ENCODE results near the gene AGBL5. TPM values are rescaled to one million over a fixed set of nuclear protein-coding genes. Genes with fewer than 3 reads are reported as not detected.

Gene AGBL5
- total and polyA plus RNA-seq, 2 of the 13 experiments (the other 11 are each of a cell fraction or from before 2014, with no cell fraction given) = 55.9 to 73.3 TPM

DNA sequence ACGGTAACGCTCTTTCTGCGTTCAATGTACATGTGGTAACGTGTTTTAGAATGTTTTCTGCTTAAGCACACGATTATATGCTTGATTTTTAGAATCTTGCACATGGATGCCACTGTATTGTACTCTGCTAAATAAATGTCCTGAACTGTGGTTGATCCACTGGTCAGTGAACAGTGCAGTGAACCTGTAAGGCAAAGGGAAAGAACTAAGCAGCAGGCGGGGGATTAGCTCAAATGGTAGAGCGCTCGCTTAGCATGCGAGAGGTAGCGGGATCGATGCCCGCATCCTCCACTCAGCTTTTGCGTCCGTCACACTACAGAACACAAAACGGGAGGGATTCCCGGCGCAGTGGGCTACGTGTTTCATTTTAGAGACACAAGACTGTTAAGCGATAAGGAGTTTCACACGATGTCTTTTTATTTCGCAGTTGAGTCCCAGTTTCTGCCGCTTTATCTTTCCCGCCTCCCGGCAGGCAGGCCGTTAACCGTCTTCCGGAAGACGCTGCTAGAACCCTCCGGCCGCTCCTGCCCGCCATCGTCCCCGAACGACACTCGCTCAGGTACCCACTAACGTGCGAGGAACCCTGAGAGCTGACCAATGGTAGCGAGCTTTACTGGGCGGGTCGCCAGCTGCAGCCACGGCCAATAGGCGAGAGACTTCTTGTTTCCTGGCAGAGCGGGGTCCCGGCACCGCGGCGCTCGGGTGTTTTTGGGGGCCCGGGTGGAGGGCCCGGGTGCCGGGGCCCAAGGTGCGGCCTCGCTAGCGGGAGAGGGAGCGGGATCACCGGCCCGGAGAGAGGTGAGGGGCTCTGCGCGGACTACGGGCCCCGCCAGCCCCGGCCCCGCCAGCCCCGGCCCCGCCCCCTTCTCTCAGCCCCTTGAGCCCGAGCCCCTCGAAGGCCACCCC lies at the start of gene AGBL5 (continued):
- TF ChIP-seq ZNF629 (CRISPR knock-in tag; conservative IDR thresholded peaks at IDR 0.05) = peak; percentile 53
- TF ChIP-seq, protein P1, sequence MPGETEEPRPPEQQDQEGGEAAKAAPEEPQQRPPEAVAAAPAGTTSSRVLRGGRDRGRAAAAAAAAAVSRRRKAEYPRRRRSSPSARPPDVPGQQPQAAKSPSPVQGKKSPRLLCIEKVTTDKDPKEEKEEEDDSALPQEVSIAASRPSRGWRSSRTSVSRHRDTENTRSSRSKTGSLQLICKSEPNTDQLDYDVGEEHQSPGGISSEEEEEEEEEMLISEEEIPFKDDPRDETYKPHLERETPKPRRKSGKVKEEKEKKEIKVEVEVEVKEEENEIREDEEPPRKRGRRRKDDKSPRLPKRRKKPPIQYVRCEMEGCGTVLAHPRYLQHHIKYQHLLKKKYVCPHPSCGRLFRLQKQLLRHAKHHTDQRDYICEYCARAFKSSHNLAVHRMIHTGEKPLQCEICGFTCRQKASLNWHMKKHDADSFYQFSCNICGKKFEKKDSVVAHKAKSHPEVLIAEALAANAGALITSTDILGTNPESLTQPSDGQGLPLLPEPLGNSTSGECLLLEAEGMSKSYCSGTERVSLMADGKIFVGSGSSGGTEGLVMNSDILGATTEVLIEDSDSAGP (CRISPR knock-in tag; IDR thresholded peaks at IDR 0.05; ENCODE audit: borderline replicate concordance) = 0 out of 2 replicates have a peak, but pooled peaks have one; percentile 54
- peak; percentile 11; the same call in 1 of the 2 replicates for TF ChIP-seq ZKSCAN5 (CRISPR knock-in tag; IDR thresholded peaks at IDR 0.05)
- TF ChIP-seq, protein P2, sequence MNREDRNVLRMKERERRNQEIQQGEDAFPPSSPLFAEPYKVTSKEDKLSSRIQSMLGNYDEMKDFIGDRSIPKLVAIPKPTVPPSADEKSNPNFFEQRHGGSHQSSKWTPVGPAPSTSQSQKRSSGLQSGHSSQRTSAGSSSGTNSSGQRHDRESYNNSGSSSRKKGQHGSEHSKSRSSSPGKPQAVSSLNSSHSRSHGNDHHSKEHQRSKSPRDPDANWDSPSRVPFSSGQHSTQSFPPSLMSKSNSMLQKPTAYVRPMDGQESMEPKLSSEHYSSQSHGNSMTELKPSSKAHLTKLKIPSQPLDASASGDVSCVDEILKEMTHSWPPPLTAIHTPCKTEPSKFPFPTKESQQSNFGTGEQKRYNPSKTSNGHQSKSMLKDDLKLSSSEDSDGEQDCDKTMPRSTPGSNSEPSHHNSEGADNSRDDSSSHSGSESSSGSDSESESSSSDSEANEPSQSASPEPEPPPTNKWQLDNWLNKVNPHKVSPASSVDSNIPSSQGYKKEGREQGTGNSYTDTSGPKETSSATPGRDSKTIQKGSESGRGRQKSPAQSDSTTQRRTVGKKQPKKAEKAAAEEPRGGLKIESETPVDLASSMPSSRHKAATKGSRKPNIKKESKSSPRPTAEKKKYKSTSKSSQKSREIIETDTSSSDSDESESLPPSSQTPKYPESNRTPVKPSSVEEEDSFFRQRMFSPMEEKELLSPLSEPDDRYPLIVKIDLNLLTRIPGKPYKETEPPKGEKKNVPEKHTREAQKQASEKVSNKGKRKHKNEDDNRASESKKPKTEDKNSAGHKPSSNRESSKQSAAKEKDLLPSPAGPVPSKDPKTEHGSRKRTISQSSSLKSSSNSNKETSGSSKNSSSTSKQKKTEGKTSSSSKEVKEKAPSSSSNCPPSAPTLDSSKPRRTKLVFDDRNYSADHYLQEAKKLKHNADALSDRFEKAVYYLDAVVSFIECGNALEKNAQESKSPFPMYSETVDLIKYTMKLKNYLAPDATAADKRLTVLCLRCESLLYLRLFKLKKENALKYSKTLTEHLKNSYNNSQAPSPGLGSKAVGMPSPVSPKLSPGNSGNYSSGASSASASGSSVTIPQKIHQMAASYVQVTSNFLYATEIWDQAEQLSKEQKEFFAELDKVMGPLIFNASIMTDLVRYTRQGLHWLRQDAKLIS (CRISPR knock-in tag; IDR thresholded peaks at IDR 0.05) = peak; percentile 70; the same call in 1 of the 2 replicates
- no peak; the same call in 1 of the 2 replicates for TF ChIP-seq JDP2 (CRISPR knock-in tag; IDR thresholded peaks at IDR 0.05; ENCODE audit: borderline replicate concordance)
- TF ChIP-seq SP5 (CRISPR knock-in tag; IDR thresholded peaks at IDR 0.05; ENCODE audit: borderline replicate concordance, low read depth) = peak; percentile 56; the same call in 1 of the 2 replicates
- TF ChIP-seq, protein P3, sequence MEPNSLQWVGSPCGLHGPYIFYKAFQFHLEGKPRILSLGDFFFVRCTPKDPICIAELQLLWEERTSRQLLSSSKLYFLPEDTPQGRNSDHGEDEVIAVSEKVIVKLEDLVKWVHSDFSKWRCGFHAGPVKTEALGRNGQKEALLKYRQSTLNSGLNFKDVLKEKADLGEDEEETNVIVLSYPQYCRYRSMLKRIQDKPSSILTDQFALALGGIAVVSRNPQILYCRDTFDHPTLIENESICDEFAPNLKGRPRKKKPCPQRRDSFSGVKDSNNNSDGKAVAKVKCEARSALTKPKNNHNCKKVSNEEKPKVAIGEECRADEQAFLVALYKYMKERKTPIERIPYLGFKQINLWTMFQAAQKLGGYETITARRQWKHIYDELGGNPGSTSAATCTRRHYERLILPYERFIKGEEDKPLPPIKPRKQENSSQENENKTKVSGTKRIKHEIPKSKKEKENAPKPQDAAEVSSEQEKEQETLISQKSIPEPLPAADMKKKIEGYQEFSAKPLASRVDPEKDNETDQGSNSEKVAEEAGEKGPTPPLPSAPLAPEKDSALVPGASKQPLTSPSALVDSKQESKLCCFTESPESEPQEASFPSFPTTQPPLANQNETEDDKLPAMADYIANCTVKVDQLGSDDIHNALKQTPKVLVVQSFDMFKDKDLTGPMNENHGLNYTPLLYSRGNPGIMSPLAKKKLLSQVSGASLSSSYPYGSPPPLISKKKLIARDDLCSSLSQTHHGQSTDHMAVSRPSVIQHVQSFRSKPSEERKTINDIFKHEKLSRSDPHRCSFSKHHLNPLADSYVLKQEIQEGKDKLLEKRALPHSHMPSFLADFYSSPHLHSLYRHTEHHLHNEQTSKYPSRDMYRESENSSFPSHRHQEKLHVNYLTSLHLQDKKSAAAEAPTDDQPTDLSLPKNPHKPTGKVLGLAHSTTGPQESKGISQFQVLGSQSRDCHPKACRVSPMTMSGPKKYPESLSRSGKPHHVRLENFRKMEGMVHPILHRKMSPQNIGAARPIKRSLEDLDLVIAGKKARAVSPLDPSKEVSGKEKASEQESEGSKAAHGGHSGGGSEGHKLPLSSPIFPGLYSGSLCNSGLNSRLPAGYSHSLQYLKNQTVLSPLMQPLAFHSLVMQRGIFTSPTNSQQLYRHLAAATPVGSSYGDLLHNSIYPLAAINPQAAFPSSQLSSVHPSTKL (CRISPR knock-in tag; IDR thresholded peaks at IDR 0.05) = peak; percentile 35
- peak; percentile 77 for TF ChIP-seq SPEN (CRISPR knock-in tag; IDR thresholded peaks at IDR 0.05; ENCODE audit: low read depth)
- TF ChIP-seq, protein P4, sequence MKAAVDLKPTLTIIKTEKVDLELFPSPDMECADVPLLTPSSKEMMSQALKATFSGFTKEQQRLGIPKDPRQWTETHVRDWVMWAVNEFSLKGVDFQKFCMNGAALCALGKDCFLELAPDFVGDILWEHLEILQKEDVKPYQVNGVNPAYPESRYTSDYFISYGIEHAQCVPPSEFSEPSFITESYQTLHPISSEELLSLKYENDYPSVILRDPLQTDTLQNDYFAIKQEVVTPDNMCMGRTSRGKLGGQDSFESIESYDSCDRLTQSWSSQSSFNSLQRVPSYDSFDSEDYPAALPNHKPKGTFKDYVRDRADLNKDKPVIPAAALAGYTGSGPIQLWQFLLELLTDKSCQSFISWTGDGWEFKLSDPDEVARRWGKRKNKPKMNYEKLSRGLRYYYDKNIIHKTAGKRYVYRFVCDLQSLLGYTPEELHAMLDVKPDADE (CRISPR knock-in tag; IDR thresholded peaks at IDR 0.05) = peak; percentile 90; the same call in 1 of the 2 replicates
- peak; percentile 93 for TF ChIP-seq ASH2L (IDR thresholded peaks at IDR 0.05; ENCODE audit: insufficient read length, low read depth, low read length)
- TF ChIP-seq, protein P5, sequence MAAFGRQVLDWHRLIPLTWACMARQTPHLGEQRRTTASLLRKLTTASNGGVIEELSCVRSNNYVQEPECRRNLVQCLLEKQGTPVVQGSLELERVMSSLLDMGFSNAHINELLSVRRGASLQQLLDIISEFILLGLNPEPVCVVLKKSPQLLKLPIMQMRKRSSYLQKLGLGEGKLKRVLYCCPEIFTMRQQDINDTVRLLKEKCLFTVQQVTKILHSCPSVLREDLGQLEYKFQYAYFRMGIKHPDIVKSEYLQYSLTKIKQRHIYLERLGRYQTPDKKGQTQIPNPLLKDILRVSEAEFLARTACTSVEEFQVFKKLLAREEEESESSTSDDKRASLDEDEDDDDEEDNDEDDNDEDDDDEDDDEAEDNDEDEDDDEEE (CRISPR knock-in tag; IDR thresholded peaks at IDR 0.05) = peak; percentile 92
- TF ChIP-seq TMF1 (CRISPR knock-in tag; IDR thresholded peaks at IDR 0.05; ENCODE audit: low read depth) = peak; percentile 98
- peak; percentile 90; the same call in 1 of the 2 replicates for TF ChIP-seq ZBTB3 (CRISPR knock-in tag; IDR thresholded peaks at IDR 0.05; ENCODE audit: borderline replicate concordance, low read depth)

All from HepG2 (cell line).